Right lobe of liver (tissue), 6 donors: ENCODE data around the gene GAB1. TPM values are rescaled to one million over a fixed set of nuclear protein-coding genes. Genes with fewer than 3 reads are reported as not detected.

ENCODE experiments used
- ATAC-seq, 4 donors: fragments of 200-7000 bp; cut with Tn5 transposase; one replicate each; pipeline ENCODE4 v1.9.1; 2020; ENCODE audit warnings: mild to moderate bottlenecking in 4 of 4, moderate library complexity in 4 of 4
- DNase-seq, 3 donors: peaks; one replicate each; pipeline ENCODE4 v3.0.0-alpha.2; 2020
- H3K27ac ChIP-seq, 3 donors: fragments of 200-600 bp; one replicate each; pipeline ENCODE4 v1.8.0; 2022
- H3K27me3 ChIP-seq, 2 donors: fragments of 200-600 bp; one replicate each; pipeline ENCODE4 v1.8.0; 2022
- H3K36me3 ChIP-seq, 4 donors: fragments of 200-600 bp; sonication (generic) in 1 of 4; one replicate each; pipeline versions ENCODE4 v1.5.1 to v1.8.0; 2017 to 2022; ENCODE audit warnings: control low read depth in 1 of 4
- H3K4me1 ChIP-seq, 4 donors: fragments of 200-600 bp; sonication (generic) in 1 of 4; one replicate each; pipeline versions ENCODE4 v1.5.1 to v1.8.0; 2017 to 2022; ENCODE audit warnings: control low read depth in 1 of 4
- H3K4me3 ChIP-seq, 3 donors: fragments of 200-600 bp; one replicate each; pipeline ENCODE4 v1.8.0; 2022
- H3K9me3 ChIP-seq, 4 donors: fragments of 200-600 bp; sonication (generic) in 1 of 4; one replicate each; pipeline versions ENCODE4 v1.5.1 to v1.8.0; 2017 to 2022; ENCODE audit warnings: control low read depth in 1 of 4
- POLR2A ChIP-seq: fragments of 450-650 bp; IDR thresholded peaks from one replicate; pipeline ENCODE4 v1.6.1; 2017; ENCODE audit warnings: antibody characterized with exemption, mild to moderate bottlenecking
- WGBS: methylation state at CpG from one replicate; pipeline ENCODE4 v1.1.6; 2018; ENCODE audit warnings: low coverage, low lambda C conversion rate; ENCODE audit not compliant: insufficient coverage; ENCODE audit errors: missing lambda C conversion rate; 5-methylcytosine and 5-hydroxymethylcytosine counted together
- intact Hi-C, 2 donors: fragments of 100-400 bp; cut with DNase I; formaldehyde crosslinking; loops; one replicate each; pipeline versions ENCODE4 v1.11.2 to v1.14.1; 2022
- total RNA-seq, 6 experiments: library from RNA; depleted of rRNA in 2 of 6; stranded (reverse); fragments of >200 nt in 2 of 6; fragmentation: NEBNext Ultra II Directional in 3 of 6; extraction: Animal tissue kit (Norgen Biotek cat#: 25700) in 3 of 6; gene quantifications; one replicate each; pipeline versions ENCODE4 v1.1.0 to v1.2.4, GENCODE V29; 2016 to 2023
- TF ChIP-seq, protein P1 (sequence below), 4 donors: fragments of 200-600 bp in 3 of 4; fragments of 450-650 bp in 1 of 4; IDR thresholded peaks; one replicate each; pipeline versions ENCODE4 v1.5.1 to v1.8.0; 2016 to 2022; ENCODE audit warnings: antibody characterized with exemption in 4 of 4, mild to moderate bottlenecking in 2 of 4
- donor health status: DM: no; HTN: yes; CAD: no.
- donor health status: DM: no; HTN: no; CAD: no.
- donor health status: DM: no; HTN: no; CAD: no.
- donor health status: DM: no; HTN: yes; CAD: no.
- donor health status: DM: no; HTN: yes; CAD: no.

Gene GAB1
- total RNA-seq, 6 experiments from 2014 or later, result 7.0 to 13.0 (median 9.7) TPM

- no peak for TF ChIP-seq POLR2A
- TF ChIP-seq, protein P1, sequence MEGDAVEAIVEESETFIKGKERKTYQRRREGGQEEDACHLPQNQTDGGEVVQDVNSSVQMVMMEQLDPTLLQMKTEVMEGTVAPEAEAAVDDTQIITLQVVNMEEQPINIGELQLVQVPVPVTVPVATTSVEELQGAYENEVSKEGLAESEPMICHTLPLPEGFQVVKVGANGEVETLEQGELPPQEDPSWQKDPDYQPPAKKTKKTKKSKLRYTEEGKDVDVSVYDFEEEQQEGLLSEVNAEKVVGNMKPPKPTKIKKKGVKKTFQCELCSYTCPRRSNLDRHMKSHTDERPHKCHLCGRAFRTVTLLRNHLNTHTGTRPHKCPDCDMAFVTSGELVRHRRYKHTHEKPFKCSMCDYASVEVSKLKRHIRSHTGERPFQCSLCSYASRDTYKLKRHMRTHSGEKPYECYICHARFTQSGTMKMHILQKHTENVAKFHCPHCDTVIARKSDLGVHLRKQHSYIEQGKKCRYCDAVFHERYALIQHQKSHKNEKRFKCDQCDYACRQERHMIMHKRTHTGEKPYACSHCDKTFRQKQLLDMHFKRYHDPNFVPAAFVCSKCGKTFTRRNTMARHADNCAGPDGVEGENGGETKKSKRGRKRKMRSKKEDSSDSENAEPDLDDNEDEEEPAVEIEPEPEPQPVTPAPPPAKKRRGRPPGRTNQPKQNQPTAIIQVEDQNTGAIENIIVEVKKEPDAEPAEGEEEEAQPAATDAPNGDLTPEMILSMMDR (IDR thresholded peaks at IDR 0.05), result no peak
- H3K9me3 ChIP-seq, result no peaks in the 10 kb centered on the region
- DNase-seq, result no peak
- intact Hi-C loops, result no loop called here
- H3K4me3 ChIP-seq, result no peak overlapping the region
- 93% methylated on average over 3 of the region's 20 CpGs for WGBS
- H3K27me3 ChIP-seq, result no peaks in the 10 kb centered on the region
- no peak overlapping the region for H3K27ac ChIP-seq
- H3K36me3 ChIP-seq, result no peaks in the 10 kb centered on the region
- peaks cover 0 to 17% (median 5%) of the 10 kb centered on the region in 4 donors for H3K4me1 ChIP-seq
- ATAC-seq, result no peak
Observed at GRCh38 chr4:143351149-143351691, 14.5 kb downstream of the GAB1 start.

DNA sequence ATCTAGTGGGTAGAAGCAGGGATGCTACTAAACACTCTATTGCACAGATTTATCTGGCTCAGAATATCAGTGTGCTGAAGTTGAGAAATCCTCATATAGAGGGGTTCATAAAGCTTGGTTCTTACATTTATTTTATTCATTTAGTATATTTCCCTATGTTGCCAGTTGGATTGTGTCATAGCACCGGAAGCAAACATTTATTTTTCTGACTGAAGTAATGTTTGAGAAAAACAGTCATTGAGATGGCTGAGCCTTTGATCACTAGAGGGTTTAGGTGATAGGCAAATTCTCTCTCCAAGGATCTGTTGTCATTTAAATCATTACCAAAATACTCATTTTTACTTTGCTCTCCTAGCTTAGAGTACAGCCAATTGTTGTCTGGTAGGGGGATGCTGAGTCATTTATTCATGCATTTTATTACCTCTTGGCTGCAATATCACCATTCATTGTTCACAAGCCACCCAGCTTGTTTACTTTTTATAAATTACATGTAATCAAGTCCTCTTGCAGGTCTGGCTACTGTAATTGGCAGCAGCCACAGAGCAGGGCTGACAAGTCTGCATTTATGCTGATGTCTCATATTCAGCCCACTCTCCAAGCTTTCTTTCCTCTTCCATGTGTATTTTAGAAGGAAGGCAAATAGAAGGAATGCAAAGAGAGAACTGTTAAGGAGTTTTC lies 15.2 kb downstream of the GAB1 start:
- no peaks in the 10 kb centered on the region for H3K36me3 ChIP-seq
- H3K4me3 ChIP-seq, result no peak overlapping the region
- TF ChIP-seq, protein P1 (IDR thresholded peaks at IDR 0.05), result no peak
- TF ChIP-seq POLR2A, result no peak
- intact Hi-C loops, result no loop called here
- H3K9me3 ChIP-seq, result no peaks in the 10 kb centered on the region
- no peak overlapping the region for H3K27ac ChIP-seq
- no peaks in the 10 kb centered on the region for H3K27me3 ChIP-seq
- peaks cover 0 to 21% (median 5%) of the 10 kb centered on the region in 4 donors for H3K4me1 ChIP-seq
- 19% methylated on average over 1 of the region's 1 CpG for WGBS
- peak in 3 of 4 donors; percentile 27 to 46 (median 36) for ATAC-seq
- DNase-seq, result no peak

DNA sequence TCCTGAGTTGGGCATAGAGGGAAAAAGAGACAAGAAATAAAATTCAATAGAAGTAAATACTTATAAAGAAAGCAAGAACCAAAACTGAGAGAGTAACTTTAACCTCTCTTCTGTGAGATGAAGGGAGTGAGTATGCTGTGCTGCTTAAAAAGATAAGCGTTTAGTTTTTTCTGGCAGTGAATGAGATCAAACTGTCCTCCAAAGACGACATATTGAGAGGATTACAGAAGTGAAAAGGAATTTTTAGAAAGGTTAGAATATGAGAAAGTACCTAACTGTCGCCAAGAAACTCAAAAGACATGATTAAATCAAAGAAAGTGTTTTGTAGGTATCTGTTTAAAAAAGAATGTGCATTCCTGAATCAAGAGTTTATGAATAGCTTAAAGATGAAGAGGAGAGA lies 16.0 kb downstream of the GAB1 start:
- Histone ChIP-seq H3K4me3 (no peak overlapping the region), H3K4me1 (peaks cover 0 to 16% (median 5%) of the 10 kb centered on the region in 4 donors), H3K27ac (no peak overlapping the region)

GRCh38 chr4:143353797-143354196 lies 17.1 kb downstream of the GAB1 start:
- Histone ChIP-seq H3K27ac (no peak overlapping the region), H3K4me1 (peaks cover 0 to 16% (median 5%) of the 10 kb centered on the region in 4 donors), H3K36me3 (no peaks in the 10 kb centered on the region), H3K27me3 (no peaks in the 10 kb centered on the region), H3K9me3 (no peaks in the 10 kb centered on the region), H3K4me3 (no peak overlapping the region)
- TF ChIP-seq, protein P1 (IDR thresholded peaks at IDR 0.05), result no peak
- no peak for TF ChIP-seq POLR2A
- intact Hi-C loops, result no loop called here
- no peak for ATAC-seq
- WGBS, result 86% methylated on average over 2 of the region's 2 CpGs
- DNase-seq, result no peak

More for the DNA sequence above, 16.0 kb downstream of the GAB1 start:
- no peaks in the 10 kb centered on the region for H3K27me3 ChIP-seq
- 51% methylated on average over 3 of the region's 3 CpGs for WGBS
- H3K9me3 ChIP-seq, result no peaks in the 10 kb centered on the region
- DNase-seq (no peak), ATAC-seq (no peak)
- H3K36me3 ChIP-seq, result no peaks in the 10 kb centered on the region
- intact Hi-C loops, result no loop called here
- no peak for TF ChIP-seq POLR2A
- TF ChIP-seq, protein P1 (IDR thresholded peaks at IDR 0.05), result no peak
